Measurements from ENCODE around the gene PFAS. TPM values are rescaled to one million over a fixed set of nuclear protein-coding genes. Genes with fewer than 3 reads are reported as not detected.

Gene PFAS
- total and polyA plus RNA-seq, 2 experiments from 2014 or later, result 96.1 to 168 TPM

- Histone ChIP-seq H3K27me3 (ENCODE audit: insufficient read depth) (peaks cover 48% of the 10 kb centered on the region), H3K4me3 (peak overlapping the region; percentile 98), H3K4me1 (ENCODE audit: insufficient read depth) (peaks cover 14% of the 10 kb centered on the region), H3K27ac (ENCODE audit: low read depth) (no peak overlapping the region), H4K20me1 (replicated peaks; ENCODE audit: insufficient read depth) (no peaks in the 10 kb centered on the region), H3K36me3 (ENCODE audit: insufficient read depth) (no peaks in the 10 kb centered on the region), H3K79me2 (replicated peaks; ENCODE audit: insufficient read depth) (no peaks in the 10 kb centered on the region), H3F3A (replicated peaks; ENCODE audit: low read depth) (peaks cover 7% of the 10 kb centered on the region; the same call in 1 of the 2 replicates), H2AFZ (peak overlapping the region; percentile 100), H3K4me2 (peak overlapping the region; percentile 98), H3K9me2 (ENCODE audit: insufficient read depth) (no peaks in the 10 kb centered on the region)
- Mint-ChIP-seq H3K9me3 (no peaks in the 10 kb centered on the region; the same call in 2 of the 3 replicates), H3K36me3 (ENCODE audit: low read depth) (peaks cover 2% of the 10 kb centered on the region; the same call in 1 of the 3 replicates), H3K27me3 (ENCODE audit: insufficient read depth, low read depth, poor library complexity) (peaks cover 29% of the 10 kb centered on the region), H3K27ac (no peak overlapping the region), H3K4me3 (peak overlapping the region; percentile 87), H3K4me1 (peaks cover 15% of the 10 kb centered on the region)
- ATAC-seq (peak; percentile 46), DNase-seq (ENCODE audit: low spot score) (peak; percentile 65)
- TF ChIP-seq, protein P1, sequence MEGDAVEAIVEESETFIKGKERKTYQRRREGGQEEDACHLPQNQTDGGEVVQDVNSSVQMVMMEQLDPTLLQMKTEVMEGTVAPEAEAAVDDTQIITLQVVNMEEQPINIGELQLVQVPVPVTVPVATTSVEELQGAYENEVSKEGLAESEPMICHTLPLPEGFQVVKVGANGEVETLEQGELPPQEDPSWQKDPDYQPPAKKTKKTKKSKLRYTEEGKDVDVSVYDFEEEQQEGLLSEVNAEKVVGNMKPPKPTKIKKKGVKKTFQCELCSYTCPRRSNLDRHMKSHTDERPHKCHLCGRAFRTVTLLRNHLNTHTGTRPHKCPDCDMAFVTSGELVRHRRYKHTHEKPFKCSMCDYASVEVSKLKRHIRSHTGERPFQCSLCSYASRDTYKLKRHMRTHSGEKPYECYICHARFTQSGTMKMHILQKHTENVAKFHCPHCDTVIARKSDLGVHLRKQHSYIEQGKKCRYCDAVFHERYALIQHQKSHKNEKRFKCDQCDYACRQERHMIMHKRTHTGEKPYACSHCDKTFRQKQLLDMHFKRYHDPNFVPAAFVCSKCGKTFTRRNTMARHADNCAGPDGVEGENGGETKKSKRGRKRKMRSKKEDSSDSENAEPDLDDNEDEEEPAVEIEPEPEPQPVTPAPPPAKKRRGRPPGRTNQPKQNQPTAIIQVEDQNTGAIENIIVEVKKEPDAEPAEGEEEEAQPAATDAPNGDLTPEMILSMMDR (conservative IDR thresholded peaks at IDR 0.05; ENCODE audit: low read depth in 2 of 2), result no peak
- TF ChIP-seq CREB1 (CRISPR knock-in tag; IDR thresholded peaks at IDR 0.05; ENCODE audit: low read depth) (no peak), STAT1 (IDR thresholded peaks at IDR 0.05; ENCODE audit: unreplicated experiment) (no peak), POLR2AphosphoS5 (IDR thresholded peaks at IDR 0.05; ENCODE audit: low read depth) (no peak), ZNF331 (CRISPR knock-in tag; IDR thresholded peaks at IDR 0.05; ENCODE audit: low read depth) (no peak), JUNB (IDR thresholded peaks at IDR 0.05; ENCODE audit: unreplicated experiment) (no peak), EZH2 (IDR thresholded peaks at IDR 0.05; ENCODE audit: low read depth, unreplicated experiment) (no peak), EZH2phosphoT487 (IDR thresholded peaks at IDR 0.05; ENCODE audit: unreplicated experiment) (no peak), ZNF114 (CRISPR knock-in tag; IDR thresholded peaks at IDR 0.05) (no peak), NANOG (IDR thresholded peaks at IDR 0.05; ENCODE audit: borderline replicate concordance) (no peak)
- TF ChIP-seq, protein P2, sequence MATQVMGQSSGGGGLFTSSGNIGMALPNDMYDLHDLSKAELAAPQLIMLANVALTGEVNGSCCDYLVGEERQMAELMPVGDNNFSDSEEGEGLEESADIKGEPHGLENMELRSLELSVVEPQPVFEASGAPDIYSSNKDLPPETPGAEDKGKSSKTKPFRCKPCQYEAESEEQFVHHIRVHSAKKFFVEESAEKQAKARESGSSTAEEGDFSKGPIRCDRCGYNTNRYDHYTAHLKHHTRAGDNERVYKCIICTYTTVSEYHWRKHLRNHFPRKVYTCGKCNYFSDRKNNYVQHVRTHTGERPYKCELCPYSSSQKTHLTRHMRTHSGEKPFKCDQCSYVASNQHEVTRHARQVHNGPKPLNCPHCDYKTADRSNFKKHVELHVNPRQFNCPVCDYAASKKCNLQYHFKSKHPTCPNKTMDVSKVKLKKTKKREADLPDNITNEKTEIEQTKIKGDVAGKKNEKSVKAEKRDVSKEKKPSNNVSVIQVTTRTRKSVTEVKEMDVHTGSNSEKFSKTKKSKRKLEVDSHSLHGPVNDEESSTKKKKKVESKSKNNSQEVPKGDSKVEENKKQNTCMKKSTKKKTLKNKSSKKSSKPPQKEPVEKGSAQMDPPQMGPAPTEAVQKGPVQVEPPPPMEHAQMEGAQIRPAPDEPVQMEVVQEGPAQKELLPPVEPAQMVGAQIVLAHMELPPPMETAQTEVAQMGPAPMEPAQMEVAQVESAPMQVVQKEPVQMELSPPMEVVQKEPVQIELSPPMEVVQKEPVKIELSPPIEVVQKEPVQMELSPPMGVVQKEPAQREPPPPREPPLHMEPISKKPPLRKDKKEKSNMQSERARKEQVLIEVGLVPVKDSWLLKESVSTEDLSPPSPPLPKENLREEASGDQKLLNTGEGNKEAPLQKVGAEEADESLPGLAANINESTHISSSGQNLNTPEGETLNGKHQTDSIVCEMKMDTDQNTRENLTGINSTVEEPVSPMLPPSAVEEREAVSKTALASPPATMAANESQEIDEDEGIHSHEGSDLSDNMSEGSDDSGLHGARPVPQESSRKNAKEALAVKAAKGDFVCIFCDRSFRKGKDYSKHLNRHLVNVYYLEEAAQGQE (IDR thresholded peaks at IDR 0.05; ENCODE audit: unreplicated experiment), result no peak
- TF ChIP-seq, protein P3, sequence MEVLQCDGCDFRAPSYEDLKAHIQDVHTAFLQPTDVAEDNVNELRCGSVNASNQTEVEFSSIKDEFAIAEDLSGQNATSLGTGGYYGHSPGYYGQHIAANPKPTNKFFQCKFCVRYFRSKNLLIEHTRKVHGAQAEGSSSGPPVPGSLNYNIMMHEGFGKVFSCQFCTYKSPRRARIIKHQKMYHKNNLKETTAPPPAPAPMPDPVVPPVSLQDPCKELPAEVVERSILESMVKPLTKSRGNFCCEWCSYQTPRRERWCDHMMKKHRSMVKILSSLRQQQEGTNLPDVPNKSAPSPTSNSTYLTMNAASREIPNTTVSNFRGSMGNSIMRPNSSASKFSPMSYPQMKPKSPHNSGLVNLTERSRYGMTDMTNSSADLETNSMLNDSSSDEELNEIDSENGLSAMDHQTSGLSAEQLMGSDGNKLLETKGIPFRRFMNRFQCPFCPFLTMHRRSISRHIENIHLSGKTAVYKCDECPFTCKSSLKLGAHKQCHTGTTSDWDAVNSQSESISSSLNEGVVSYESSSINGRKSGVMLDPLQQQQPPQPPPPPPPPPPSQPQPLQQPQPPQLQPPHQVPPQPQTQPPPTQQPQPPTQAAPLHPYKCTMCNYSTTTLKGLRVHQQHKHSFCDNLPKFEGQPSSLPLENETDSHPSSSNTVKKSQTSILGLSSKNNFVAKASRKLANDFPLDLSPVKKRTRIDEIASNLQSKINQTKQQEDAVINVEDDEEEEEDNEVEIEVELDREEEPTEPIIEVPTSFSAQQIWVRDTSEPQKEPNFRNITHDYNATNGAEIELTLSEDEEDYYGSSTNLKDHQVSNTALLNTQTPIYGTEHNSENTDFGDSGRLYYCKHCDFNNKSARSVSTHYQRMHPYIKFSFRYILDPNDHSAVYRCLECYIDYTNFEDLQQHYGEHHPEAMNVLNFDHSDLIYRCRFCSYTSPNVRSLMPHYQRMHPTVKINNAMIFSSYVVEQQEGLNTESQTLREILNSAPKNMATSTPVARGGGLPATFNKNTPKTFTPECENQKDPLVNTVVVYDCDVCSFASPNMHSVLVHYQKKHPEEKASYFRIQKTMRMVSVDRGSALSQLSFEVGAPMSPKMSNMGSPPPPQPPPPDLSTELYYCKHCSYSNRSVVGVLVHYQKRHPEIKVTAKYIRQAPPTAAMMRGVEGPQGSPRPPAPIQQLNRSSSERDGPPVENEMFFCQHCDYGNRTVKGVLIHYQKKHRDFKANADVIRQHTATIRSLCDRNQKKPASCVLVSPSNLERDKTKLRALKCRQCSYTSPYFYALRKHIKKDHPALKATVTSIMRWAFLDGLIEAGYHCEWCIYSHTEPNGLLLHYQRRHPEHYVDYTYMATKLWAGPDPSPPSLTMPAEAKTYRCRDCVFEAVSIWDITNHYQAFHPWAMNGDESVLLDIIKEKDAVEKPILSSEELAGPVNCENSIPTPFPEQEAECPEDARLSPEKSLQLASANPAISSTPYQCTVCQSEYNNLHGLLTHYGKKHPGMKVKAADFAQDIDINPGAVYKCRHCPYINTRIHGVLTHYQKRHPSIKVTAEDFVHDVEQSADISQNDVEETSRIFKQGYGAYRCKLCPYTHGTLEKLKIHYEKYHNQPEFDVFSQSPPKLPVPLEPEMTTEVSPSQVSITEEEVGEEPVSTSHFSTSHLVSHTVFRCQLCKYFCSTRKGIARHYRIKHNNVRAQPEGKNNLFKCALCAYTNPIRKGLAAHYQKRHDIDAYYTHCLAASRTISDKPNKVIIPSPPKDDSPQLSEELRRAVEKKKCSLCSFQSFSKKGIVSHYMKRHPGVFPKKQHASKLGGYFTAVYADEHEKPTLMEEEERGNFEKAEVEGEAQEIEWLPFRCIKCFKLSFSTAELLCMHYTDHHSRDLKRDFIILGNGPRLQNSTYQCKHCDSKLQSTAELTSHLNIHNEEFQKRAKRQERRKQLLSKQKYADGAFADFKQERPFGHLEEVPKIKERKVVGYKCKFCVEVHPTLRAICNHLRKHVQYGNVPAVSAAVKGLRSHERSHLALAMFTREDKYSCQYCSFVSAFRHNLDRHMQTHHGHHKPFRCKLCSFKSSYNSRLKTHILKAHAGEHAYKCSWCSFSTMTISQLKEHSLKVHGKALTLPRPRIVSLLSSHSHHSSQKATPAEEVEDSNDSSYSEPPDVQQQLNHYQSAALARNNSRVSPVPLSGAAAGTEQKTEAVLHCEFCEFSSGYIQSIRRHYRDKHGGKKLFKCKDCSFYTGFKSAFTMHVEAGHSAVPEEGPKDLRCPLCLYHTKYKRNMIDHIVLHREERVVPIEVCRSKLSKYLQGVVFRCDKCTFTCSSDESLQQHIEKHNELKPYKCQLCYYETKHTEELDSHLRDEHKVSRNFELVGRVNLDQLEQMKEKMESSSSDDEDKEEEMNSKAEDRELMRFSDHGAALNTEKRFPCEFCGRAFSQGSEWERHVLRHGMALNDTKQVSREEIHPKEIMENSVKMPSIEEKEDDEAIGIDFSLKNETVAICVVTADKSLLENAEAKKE (CRISPR knock-in tag; IDR thresholded peaks at IDR 0.05), result no peak
- TF ChIP-seq, protein P4, sequence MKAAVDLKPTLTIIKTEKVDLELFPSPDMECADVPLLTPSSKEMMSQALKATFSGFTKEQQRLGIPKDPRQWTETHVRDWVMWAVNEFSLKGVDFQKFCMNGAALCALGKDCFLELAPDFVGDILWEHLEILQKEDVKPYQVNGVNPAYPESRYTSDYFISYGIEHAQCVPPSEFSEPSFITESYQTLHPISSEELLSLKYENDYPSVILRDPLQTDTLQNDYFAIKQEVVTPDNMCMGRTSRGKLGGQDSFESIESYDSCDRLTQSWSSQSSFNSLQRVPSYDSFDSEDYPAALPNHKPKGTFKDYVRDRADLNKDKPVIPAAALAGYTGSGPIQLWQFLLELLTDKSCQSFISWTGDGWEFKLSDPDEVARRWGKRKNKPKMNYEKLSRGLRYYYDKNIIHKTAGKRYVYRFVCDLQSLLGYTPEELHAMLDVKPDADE (IDR thresholded peaks at IDR 0.05), result no peak
These were observed 66.0 kb downstream of the PFAS start for GRCh38 chr17:8314797-8315763.

Measured in GM23338 (cell line).